Stimulated activated naive CD4-positive, alpha-beta T cell (primary cell): ENCODE data around the gene ERC2.

Experiments used
- DNase-seq, 6 experiments: peaks; one replicate each; lab custom pipeline; 2025; lab: John Stamatoyannopoulos, UW

Gene ERC2

DNA sequence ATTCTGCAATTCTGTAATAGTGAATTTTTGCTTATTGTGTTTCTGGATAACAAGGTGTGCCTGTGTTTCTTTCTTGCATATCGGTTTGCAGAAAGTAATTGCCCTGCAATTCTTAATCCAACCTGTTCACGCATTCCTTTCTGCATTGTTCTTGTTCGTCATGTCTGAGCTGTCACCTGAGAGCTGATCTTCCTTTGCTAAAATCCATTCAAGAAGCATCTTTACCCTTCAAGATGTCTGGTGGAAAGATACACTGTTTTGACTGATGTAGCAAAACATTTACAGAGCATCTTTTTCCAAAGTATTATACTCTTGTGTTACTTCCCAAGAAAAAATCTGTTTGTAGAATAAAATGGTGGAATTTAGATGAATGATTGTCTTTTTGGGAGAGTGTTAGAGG lies 822.1 kb downstream of the ERC2 start:
- no peak for DNase-seq

GRCh38 chr3:55645422-55645821 lies 822.8 kb downstream of the ERC2 start:
- no peak for DNase-seq

DNA sequence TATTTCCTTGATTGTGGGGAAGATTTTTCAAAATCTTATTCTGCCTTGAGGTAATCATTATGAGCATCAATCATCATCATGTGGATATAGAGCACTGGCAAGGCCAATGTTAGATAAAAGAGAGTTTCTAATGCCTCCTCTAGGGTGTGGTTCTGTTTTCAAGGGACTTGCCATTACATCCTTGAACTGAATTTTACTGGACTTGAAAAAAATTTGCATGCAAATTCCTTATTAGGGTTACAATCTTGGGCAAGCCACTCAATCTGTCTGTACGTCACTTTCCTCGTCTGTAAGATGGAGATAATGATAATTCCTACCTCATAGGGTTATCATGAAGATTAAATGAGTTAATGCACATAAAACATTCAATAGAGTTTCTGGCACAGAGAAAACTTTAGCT lies 825.0 kb downstream of the ERC2 start:
- no peak for DNase-seq

GRCh38 chr3:55641964-55642363 lies 826.3 kb downstream of the ERC2 start:
- no peak for DNase-seq

- no peak for DNase-seq
Observed at GRCh38 chr3:55639896-55640765, 828.1 kb downstream of the ERC2 start.

GRCh38 chr3:55639143-55639542 lies 829.1 kb downstream of the ERC2 start:
- no peak for DNase-seq

- DNase-seq: no peak
Observed at GRCh38 chr3:55637906-55638638, 830.2 kb downstream of the ERC2 start.

DNA sequence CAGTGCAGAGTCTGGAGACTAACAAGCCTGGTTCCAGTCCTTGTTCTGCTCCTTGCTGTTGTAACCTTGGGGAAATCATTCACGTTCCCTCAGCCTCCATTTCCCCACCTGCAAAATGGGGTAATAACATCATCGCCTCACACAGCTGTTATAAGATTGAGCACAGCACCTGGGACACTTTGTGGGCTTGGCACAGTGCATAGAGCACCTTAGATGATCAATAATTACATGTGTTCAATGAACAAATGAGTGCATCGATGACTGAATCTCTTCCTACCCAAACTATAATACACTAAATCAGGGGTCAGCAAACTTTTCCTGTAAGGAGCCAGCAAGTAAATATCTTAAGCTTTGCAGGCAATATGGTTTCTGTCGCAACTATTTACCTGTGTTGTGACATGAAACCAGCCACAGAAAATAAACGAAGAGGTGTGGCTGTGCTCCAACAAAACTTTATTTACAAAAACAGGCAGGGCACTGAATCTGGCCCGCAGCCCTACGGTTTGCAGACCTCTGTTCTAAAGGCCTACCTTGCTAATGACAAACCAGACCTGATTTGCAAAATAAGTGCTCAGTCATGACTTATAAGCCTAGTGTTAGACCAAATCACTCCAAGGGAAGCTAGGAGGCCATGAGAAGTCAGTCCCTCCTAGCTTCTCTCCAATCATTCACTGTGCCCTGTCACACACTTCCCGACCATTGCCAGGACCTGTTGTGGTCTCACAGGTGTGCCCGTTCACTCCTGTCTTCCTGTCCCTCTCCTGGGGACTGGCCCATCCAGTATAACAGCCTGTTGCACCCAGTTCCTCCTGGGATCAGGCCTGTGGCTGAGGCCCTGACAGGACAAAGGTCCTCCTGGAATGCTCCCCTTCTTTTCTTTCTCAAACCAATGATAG lies 831.7 kb downstream of the ERC2 start:
- no peak for DNase-seq

GRCh38 chr3:55634345-55634744 lies 833.9 kb downstream of the ERC2 start:
- DNase-seq: no peak

- DNase-seq: no peak
Observed at GRCh38 chr3:55633333-55633732, 834.9 kb downstream of the ERC2 start.

DNA sequence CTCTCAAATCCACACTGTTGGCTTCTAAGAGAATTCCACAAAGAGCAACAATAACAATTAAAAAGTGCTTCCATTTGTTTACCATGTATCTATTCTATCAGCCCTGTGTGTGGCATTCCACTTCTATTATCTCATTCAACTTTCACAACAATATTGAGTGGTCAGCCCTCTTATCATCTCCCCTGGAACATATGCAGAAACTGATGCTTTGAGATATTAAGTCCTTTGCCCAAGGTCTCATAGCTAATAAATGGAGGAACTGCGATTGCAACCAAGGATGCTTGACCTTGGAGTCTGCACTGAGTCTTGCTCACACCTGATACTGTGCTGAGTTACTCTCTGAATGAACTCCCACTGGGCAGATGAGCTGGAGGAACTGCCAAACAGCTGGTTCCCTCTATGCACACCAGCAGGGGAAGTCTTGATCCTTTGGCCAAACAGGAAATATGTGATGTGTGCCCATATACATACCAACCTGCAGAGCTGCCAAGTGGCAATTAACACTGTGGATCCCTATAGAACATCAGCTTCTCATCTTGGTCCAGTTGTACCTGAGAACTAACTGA lies 836.4 kb downstream of the ERC2 start:
- no peak for DNase-seq

- no peak for DNase-seq
Observed at GRCh38 chr3:55630921-55631299, 837.4 kb downstream of the ERC2 start.

DNA sequence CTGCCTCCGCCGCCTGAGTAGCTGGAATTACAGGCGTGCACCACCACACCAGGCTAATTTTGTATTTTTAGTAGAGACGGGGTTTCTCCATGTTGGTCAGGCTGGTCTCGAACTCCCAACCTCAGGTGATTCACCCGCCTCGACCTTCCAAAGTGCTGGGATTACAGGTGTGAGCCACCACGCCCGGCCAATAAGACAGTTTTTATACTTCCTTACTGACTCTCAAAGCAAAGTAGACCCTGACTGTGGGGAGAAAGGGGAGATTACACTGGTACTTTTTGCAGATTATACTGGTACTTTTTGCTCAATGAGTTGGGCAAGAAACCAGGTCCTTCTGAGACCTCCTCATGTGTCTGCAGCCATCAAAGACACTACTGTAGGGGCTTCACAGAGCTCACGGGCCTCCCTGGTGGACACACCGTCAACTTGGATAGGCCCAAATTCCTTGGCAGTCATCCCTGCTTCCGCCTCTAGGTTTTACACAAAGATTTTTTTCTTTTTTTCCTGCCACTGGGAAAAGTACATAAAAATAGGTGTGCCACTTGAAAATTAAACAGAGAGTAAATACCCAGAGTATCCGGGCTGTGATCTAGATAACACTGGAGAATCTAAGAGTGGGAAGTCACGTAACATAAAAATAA lies 837.9 kb downstream of the ERC2 start:
- DNase-seq: no peak

DNA sequence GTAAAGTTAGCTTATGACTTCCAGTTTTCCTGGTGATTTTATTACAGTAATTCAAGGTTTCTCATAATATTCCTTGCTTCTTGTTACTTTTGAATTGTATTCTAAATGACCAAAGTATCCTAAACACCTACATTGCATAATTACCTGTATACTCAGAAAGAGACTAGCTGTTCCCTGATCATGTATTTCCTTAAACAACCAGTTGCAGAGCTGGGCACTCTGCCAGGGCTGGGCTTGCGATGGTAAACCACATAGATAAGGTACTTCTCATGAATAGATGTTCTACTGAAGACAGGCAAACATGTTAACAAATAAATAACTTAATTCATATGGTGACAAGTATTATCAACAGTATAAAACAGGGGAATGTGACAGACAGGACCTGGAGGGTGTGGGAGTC lies 838.8 kb downstream of the ERC2 start:
- DNase-seq: no peak

GRCh38 chr3:55626279-55626665 lies 842.0 kb downstream of the ERC2 start:
- DNase-seq: no peak

DNA sequence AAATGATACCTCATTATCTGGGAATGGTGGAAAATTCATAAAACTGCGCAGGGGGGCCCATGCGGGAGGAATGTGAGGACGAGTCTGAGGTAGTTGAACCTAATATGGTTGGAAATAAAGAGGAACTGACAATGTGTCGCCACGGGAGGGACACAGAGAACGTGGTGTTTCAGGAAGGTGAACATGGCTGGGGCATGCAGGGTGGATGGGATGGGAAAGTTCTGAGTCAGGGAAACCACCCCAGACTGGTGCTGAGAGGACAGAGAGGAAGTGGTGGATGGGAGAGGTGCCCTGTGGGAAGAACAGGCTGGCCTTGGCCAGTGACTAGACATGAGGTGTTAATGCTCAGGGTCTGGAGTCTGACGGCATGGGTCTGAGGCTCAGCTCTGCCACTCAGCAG lies 844.0 kb downstream of the ERC2 start:
- no peak for DNase-seq

DNA sequence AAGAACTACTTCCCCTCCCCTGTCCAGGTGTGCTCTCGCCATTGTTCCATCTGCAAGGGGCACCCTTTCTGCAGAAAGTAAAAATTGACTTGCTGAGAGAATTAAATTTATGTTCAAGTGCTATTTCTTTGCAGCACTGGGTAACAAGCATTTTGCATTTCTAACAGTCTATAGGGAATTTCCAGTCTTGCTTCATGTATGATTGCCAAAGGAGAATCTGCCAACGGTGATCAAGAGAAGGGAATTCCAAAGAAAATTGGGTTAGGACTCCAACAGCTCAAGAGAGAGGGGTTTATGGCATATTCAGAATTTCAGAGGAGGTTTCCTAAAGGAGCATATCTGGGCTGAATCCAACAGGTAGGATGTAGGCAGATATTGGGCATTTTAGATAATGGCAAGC lies 844.5 kb downstream of the ERC2 start:
- no peak for DNase-seq

DNA sequence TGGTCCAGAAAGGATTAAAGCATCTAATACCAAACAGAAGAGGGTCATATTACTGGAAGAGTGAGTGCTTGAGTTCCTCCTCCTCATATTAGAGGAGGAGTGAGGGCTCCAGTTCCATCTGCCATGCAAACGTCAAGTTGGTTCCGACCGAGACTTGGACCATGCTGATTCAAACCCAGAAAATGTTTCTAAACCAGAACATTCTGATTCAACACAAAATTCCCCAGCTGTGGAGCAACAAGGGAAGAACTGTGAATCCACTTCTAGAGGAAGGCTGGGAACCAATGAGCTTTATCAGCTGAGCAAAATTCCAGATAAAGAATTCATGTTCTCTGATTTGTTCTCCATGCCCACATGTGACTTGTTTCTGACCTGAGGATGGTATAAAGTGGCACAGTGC lies 845.5 kb downstream of the ERC2 start:
- DNase-seq: no peak

DNA sequence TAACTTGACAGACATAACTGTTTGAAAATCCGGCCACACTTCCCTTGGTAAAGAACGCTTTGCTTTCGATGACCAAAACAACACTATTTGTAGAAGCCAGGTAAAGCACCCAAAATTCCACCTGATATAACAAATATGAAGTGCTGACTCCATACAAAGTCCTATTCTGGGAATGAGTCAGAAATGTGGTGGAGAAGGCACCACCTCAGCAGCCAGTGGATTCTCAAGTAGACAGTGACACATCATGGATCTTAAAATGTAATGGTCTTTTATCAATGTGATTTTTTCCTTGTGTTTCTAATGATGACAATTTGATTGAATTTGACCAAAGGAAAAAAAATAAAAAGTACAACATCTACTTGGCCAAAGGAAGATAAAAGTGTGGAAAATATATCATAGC lies 846.2 kb downstream of the ERC2 start:
- no peak for DNase-seq

GRCh38 chr3:55621648-55622047 lies 846.6 kb downstream of the ERC2 start:
- DNase-seq: no peak

DNA sequence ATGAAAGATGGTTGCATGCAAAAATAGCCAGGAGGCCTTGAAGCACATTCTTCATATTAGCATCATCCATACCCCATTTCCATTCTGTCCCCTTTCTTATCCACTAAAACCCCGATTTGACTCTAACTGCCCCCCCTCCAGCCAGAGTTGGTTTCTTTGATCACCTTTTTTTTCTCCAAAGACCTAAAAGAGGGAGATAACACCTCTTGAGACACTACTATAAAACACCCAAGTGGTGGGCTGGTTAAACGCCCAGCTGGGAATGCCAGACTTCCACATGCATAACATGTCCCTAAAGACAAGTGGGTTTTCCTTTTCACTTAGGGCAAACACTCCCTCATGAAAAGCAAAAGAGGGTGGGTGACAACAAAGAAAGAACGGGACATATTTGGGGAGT lies 847.2 kb downstream of the ERC2 start:
- DNase-seq: no peak
